Transverse colon (tissue), 4 donors: Measurements from ENCODE around the gene CASP12. TPM values are rescaled to one million over a fixed set of nuclear protein-coding genes. Genes with fewer than 3 reads are reported as not detected.
A peak's percentile ranks its signal among the peaks of the same experiment; 100 is the strongest.

Source experiments
- DNase-seq: peaks from one replicate; pipeline ENCODE4 v3.0.0-alpha.2; 2019
- H3K27ac ChIP-seq, 4 donors: fragments of 200-600 bp; sonication (generic); 2 replicates each; pipeline ENCODE4 v1.5.1; 2016 to 2018; ENCODE audit warnings: inconsistent platforms in 4 of 4
- H3K27me3 ChIP-seq: fragments of 200-600 bp; sonication (generic); 2 replicates; pipeline ENCODE4 v1.5.1; 2017; ENCODE audit warnings: inconsistent platforms
- H3K36me3 ChIP-seq, 4 donors: fragments of 200-600 bp; sonication (generic); 2 replicates each; pipeline ENCODE4 v1.5.1; 2017 to 2019; ENCODE audit warnings: inconsistent platforms in 4 of 4
- H3K4me1 ChIP-seq, 4 donors: fragments of 200-600 bp; sonication (generic); 2 replicates each; pipeline ENCODE4 v1.5.1; 2017 to 2020; ENCODE audit warnings: inconsistent platforms in 4 of 4
- H3K4me3 ChIP-seq, 4 donors: fragments of 200-600 bp; sonication (generic); 1 replicate in 1 of 4; 2 replicates in 3 of 4; pipeline versions ENCODE4 v1.5.1 to v1.6.1; 2017 to 2019; ENCODE audit warnings: inconsistent platforms in 4 of 4
- H3K9me3 ChIP-seq, 2 donors: fragments of 200-600 bp; sonication (generic); 2 replicates each; pipeline ENCODE4 v1.5.1; 2017 to 2019; ENCODE audit warnings: inconsistent platforms in 2 of 2
- CTCF ChIP-seq, 5 experiments: fragments of 200-600 bp in 3 of 5; fragments of 450-650 bp in 2 of 5; sonication (generic) in 3 of 5; IDR thresholded peaks; 1 replicate in 2 of 5; 2 replicates in 3 of 5; pipeline ENCODE4 v1.5.1; 2016 to 2017; ENCODE audit warnings: antibody characterized with exemption in 5 of 5, inconsistent platforms in 3 of 5, mild to moderate bottlenecking in 2 of 5, moderate library complexity in 1 of 5
- EP300 ChIP-seq: sonication (generic); formaldehyde crosslinking; IDR thresholded peaks from one replicate; pipeline ENCODE4 v1.6.1; 2017; ENCODE audit warnings: antibody characterized with exemption, low read depth
- POLR2A ChIP-seq: fragments of 450-650 bp; IDR thresholded peaks from one replicate; pipeline ENCODE4 v1.6.1; 2016; ENCODE audit warnings: antibody characterized with exemption, mild to moderate bottlenecking, moderate library complexity
- POLR2AphosphoS5 ChIP-seq, 3 donors: sonication (generic); formaldehyde crosslinking; IDR thresholded peaks; one replicate each; pipeline ENCODE4 v1.6.1; 2016; ENCODE audit warnings: antibody characterized with exemption in 3 of 3
- WGBS, 2 donors: methylation state at CpG; one replicate each; pipeline ENCODE4 v1.1.5; 2018; ENCODE audit warnings: low coverage in 1 of 2; 5-methylcytosine and 5-hydroxymethylcytosine counted together
- in situ Hi-C, 4 donors: fragments of 200-750 bp; cut with MboI; loops; one replicate each; pipeline versions ENCODE4 v1.15.0 to v1.15.1; 2017; ENCODE audit warnings: low sequenced_read_pairs in 3 of 4, low pct_ligation_motif_present in 1 of 4, low pct_unique_long_range_greater_than_20kb in 1 of 4
- intact Hi-C: fragments of 100-400 bp; cut with DNase I; formaldehyde crosslinking; loops from one replicate; pipeline ENCODE4 v1.15.1; 2023; ENCODE audit warnings: low total_unique reads
- total RNA-seq, 4 donors: library from RNA; depleted of rRNA; stranded (reverse); fragments of >200 nt; gene quantifications; one replicate each; pipeline ENCODE4 v1.1.0, GENCODE V29; 2016

The CASP12 gene
- total RNA-seq, 4 donors from 2014 or later, result 0.27 to 1.9 TPM; not detected in 2

- no peaks in the 10 kb centered on the region for H3K27me3 ChIP-seq
- peak overlapping the region in 2 of 4 donors; percentile 19 to 33 for H3K4me3 ChIP-seq
- TF ChIP-seq POLR2AphosphoS5 (IDR thresholded peaks at IDR 0.05) (no peak), CTCF (IDR thresholded peaks at IDR 0.05) (no peak), POLR2A (no peak), EP300 (no peak)
- H3K27ac ChIP-seq, result peak overlapping the region; percentile 63 to 76 (median 66)
- intact Hi-C loops, result no loop called here
- no peaks in the 10 kb centered on the region for H3K9me3 ChIP-seq
- no peaks in the 10 kb centered on the region for H3K36me3 ChIP-seq
- WGBS, 2 donors, result 57 to 64% methylated on average over 1 of the region's 1 CpG
- in situ Hi-C loops, result no loop called here
- H3K4me1 ChIP-seq, result peaks cover 0 to 10% (median 0%) of the 10 kb centered on the region in 4 donors
- DNase-seq, result no peak
Observed at GRCh38 chr11:104898685-104899013, 389 bp upstream of the CASP12 start.

GRCh38 chr11:104895634-104896033 is 2.6 kb downstream of the CASP12 start:
- WGBS, 2 donors, result 49 to 62% methylated on average over 2 of the region's 2 CpGs
- no peaks in the 10 kb centered on the region for H3K9me3 ChIP-seq
- peak overlapping the region in 1 of 4 donors; percentile 10 for H3K27ac ChIP-seq
- in situ Hi-C loops, result no loop called here
- no peak for DNase-seq
- no peaks in the 10 kb centered on the region for H3K27me3 ChIP-seq
- peaks cover 0 to 10% (median 0%) of the 10 kb centered on the region in 4 donors for H3K4me1 ChIP-seq
- TF ChIP-seq POLR2A, result no peak
- TF ChIP-seq CTCF (IDR thresholded peaks at IDR 0.05), result no peak
- TF ChIP-seq EP300, result no peak
- TF ChIP-seq POLR2AphosphoS5 (IDR thresholded peaks at IDR 0.05), result no peak
- no peaks in the 10 kb centered on the region for H3K36me3 ChIP-seq
- intact Hi-C loops, result no loop called here
- H3K4me3 ChIP-seq, result no peak overlapping the region

GRCh38 chr11:104893876-104894275 is 4.4 kb downstream of the CASP12 start:
- H3K4me3 ChIP-seq, result no peak overlapping the region
- TF ChIP-seq EP300 (no peak), POLR2A (no peak), CTCF (IDR thresholded peaks at IDR 0.05) (no peak), POLR2AphosphoS5 (IDR thresholded peaks at IDR 0.05) (no peak)
- intact Hi-C loops, result no loop called here
- no peaks in the 10 kb centered on the region for H3K9me3 ChIP-seq
- in situ Hi-C loops, result no loop called here
- peaks cover 0 to 6% (median 0%) of the 10 kb centered on the region in 4 donors for H3K4me1 ChIP-seq
- no peak for DNase-seq
- no peaks in the 10 kb centered on the region for H3K36me3 ChIP-seq
- no peak overlapping the region for H3K27ac ChIP-seq
- WGBS, 2 donors, result 94 to 100% methylated on average over 1 of the region's 1 CpG
- no peaks in the 10 kb centered on the region for H3K27me3 ChIP-seq

- H3K4me1 ChIP-seq, result peaks cover 0 to 4% (median 0%) of the 10 kb centered on the region in 4 donors
- no peak overlapping the region for H3K27ac ChIP-seq
- H3K4me3 ChIP-seq, result no peak overlapping the region
- WGBS, 2 donors, result 31 to 73% methylated on average over 1 to 3 of the region's 3 CpGs
- in situ Hi-C loops, result no loop called here
- intact Hi-C loops, result no loop called here
- no peaks in the 10 kb centered on the region for H3K9me3 ChIP-seq
- no peak for DNase-seq
- TF ChIP-seq POLR2AphosphoS5 (IDR thresholded peaks at IDR 0.05), result no peak
- no peak for TF ChIP-seq EP300
- no peaks in the 10 kb centered on the region for H3K36me3 ChIP-seq
- H3K27me3 ChIP-seq, result no peaks in the 10 kb centered on the region
Observed at GRCh38 chr11:104892723-104893511, 5.3 kb downstream of the CASP12 start.
